Measurements from ENCODE around the gene SPARC. TPM values are rescaled to one million over a fixed set of nuclear protein-coding genes. Genes with fewer than 3 reads are reported as not detected.

Gene SPARC
- total and polyA plus RNA-seq, 10 donors, result 76.5 to 963 (median 440) TPM

- no peak for DNase-seq
- no peaks in the 10 kb centered on the region for H3K36me3 ChIP-seq
- intact Hi-C loops (cut with DNase I; ENCODE audit: low total_unique reads), result no loop called here
- H3K4me3 ChIP-seq, result no peak overlapping the region
- no peaks in the 10 kb centered on the region for H3K27me3 ChIP-seq (replicated peaks in 1 of 7)
- H3K9me3 ChIP-seq, result no peaks in the 10 kb centered on the region
- no peak overlapping the region for H3K27ac ChIP-seq
- WGBS, 5 donors, result 69 to 89% (median 78%) methylated on average over 1 of the region's 1 CpG
- H3K4me1 ChIP-seq, result peaks cover 0 to 29% (median 14%) of the 10 kb centered on the region in 6 donors
- no peak for TF ChIP-seq CTCF (IDR thresholded peaks at IDR 0.05 in 8 of 11, conservative IDR thresholded peaks at IDR 0.05 in 3 of 11)
Observed at GRCh38 chr5:151703780-151704179, 17.1 kb upstream of the SPARC start.

DNA sequence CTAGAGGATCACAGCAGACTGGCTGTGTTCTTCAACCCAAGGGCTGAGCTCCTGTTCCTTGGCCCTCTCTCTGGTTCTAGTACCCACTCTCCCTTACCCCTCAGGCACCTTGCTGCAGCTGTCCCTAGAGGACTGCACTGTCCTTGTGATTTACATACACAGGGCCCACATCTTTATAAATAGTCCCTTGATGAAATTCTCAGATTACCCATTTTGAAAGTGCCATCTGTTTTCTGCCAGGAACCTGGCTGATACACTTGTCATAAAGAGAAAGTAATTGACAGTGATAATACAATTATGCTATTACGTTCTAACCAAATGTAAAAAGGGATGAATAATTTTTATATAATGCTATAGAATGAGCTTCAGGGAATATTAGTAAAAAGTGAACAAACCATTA lies 16.5 kb upstream of the SPARC start:
- 61 to 75% (median 68%) methylated on average over 1 of the region's 1 CpG for WGBS, 5 donors
- Histone ChIP-seq H3K4me3 (no peak overlapping the region), H3K27ac (no peak overlapping the region), H3K36me3 (no peaks in the 10 kb centered on the region), H3K9me3 (no peaks in the 10 kb centered on the region), H3K27me3 (replicated peaks in 1 of 7) (no peaks in the 10 kb centered on the region), H3K4me1 (peaks cover 0 to 31% (median 17%) of the 10 kb centered on the region in 6 donors)
- intact Hi-C loops (cut with DNase I; ENCODE audit: low total_unique reads), result no loop called here
- TF ChIP-seq POLR2AphosphoS5 (IDR thresholded peaks at IDR 0.05) (no peak), CTCF (IDR thresholded peaks at IDR 0.05 in 8 of 11, conservative IDR thresholded peaks at IDR 0.05 in 3 of 11) (no peak)
- no peak for DNase-seq

DNA sequence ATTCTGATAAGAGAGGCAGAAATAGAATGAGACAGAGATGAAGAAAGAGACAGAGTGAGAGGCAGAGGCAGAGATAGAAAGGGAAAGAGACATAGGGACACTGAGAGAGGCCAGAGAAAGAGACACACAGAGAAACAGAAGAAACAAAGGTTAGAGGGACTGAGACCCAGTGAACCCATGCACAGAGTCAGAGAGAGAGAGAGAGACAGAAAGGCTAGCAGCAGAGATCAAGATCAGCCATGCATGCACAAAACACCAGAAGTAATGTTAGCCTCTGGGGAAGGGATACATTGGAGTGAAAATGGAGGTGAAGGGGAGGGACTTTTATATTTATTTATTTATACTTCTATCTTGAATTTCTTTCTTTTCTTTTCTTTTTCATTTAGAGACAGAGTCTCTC lies 14.1 kb upstream of the SPARC start:
- H3K36me3 ChIP-seq, result no peaks in the 10 kb centered on the region
- TF ChIP-seq POLR2A (IDR thresholded peaks at IDR 0.05) (no peak), CTCF (IDR thresholded peaks at IDR 0.05 in 8 of 11, conservative IDR thresholded peaks at IDR 0.05 in 3 of 11) (no peak), POLR2AphosphoS5 (IDR thresholded peaks at IDR 0.05) (no peak)
- H3K27me3 ChIP-seq (replicated peaks in 1 of 7), result peaks cover 0 to 5% (median 0%) of the 10 kb centered on the region in 7 donors
- no peak overlapping the region for H3K27ac ChIP-seq
- no peaks in the 10 kb centered on the region for H3K9me3 ChIP-seq
- no peak overlapping the region for H3K4me3 ChIP-seq
- peaks cover 0 to 37% (median 14%) of the 10 kb centered on the region in 6 donors for H3K4me1 ChIP-seq
- no peak for DNase-seq
- intact Hi-C loops (cut with DNase I; ENCODE audit: low total_unique reads), result no loop called here

- DNase-seq, result no peak
- Histone ChIP-seq H3K4me1 (peaks cover 0 to 37% (median 14%) of the 10 kb centered on the region in 6 donors), H3K4me3 (no peak overlapping the region), H3K36me3 (no peaks in the 10 kb centered on the region), H3K9me3 (no peaks in the 10 kb centered on the region), H3K27ac (peak overlapping the region in 2 of 8 donors; percentile 74 to 81), H3K27me3 (replicated peaks in 1 of 7) (peaks cover 0 to 5% (median 0%) of the 10 kb centered on the region in 7 donors)
- intact Hi-C loops (cut with DNase I; ENCODE audit: low total_unique reads), result no loop called here
- TF ChIP-seq CTCF (IDR thresholded peaks at IDR 0.05 in 8 of 11, conservative IDR thresholded peaks at IDR 0.05 in 3 of 11) (no peak), POLR2AphosphoS5 (IDR thresholded peaks at IDR 0.05) (no peak), POLR2A (IDR thresholded peaks at IDR 0.05) (no peak)
- 69 to 95% (median 85%) methylated on average over 2 of the region's 2 CpGs for WGBS, 5 donors
Observed at GRCh38 chr5:151700296-151700695, 13.6 kb upstream of the SPARC start.

All from spleen (tissue), 11 donors.